SK-N-SH (cell line): ENCODE measurements around the gene CD3D.

Experiments
- EP300 ChIP-seq, 2 experiments: IDR thresholded peaks; 2 replicates each; pipeline versions ENCODE4 v1.4.0 to v1.6.1; 2012; ENCODE audit warnings: borderline replicate concordance in 1 of 2, low read depth in 1 of 2, low read length in 1 of 2
- TF ChIP-seq, protein P1 (sequence below): fragments of 200-600 bp; sonication (generic); IDR thresholded peaks from 2 replicates; pipeline ENCODE4 v1.6.1; 2017; ENCODE audit warnings: antibody characterized with exemption, mild to moderate bottlenecking, moderate library complexity

- TF ChIP-seq EP300 (IDR thresholded peaks at IDR 0.05; ENCODE audit: borderline replicate concordance in 1 of 2, low read depth in 1 of 2, low read length in 1 of 2): no peak
- TF ChIP-seq, protein P1, sequence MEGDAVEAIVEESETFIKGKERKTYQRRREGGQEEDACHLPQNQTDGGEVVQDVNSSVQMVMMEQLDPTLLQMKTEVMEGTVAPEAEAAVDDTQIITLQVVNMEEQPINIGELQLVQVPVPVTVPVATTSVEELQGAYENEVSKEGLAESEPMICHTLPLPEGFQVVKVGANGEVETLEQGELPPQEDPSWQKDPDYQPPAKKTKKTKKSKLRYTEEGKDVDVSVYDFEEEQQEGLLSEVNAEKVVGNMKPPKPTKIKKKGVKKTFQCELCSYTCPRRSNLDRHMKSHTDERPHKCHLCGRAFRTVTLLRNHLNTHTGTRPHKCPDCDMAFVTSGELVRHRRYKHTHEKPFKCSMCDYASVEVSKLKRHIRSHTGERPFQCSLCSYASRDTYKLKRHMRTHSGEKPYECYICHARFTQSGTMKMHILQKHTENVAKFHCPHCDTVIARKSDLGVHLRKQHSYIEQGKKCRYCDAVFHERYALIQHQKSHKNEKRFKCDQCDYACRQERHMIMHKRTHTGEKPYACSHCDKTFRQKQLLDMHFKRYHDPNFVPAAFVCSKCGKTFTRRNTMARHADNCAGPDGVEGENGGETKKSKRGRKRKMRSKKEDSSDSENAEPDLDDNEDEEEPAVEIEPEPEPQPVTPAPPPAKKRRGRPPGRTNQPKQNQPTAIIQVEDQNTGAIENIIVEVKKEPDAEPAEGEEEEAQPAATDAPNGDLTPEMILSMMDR: no peak
Measured at GRCh38 chr11:118339281-118339961, 3.1 kb downstream of the CD3D start.
